H1 (cell line): ENCODE results near the gene TSGA10IP. TPM values are rescaled to one million over a fixed set of nuclear protein-coding genes. Genes with fewer than 3 reads are reported as not detected.

Experiments
- BCL11A ChIP-seq, 2 experiments: IDR thresholded peaks; one replicate each; pipeline ENCODE4 v1.6.1; 2011; ENCODE audit warnings: low read depth in 2 of 2, low read length in 2 of 2, mild to moderate bottlenecking in 2 of 2
- CHD7 ChIP-seq: fragments of 300-600 bp; sonication (generic); IDR thresholded peaks from 2 replicates; pipeline ENCODE4 v1.7.1; 2012; ENCODE audit warnings: low read length, moderate library complexity, mild to moderate bottlenecking, inconsistent platforms; ENCODE audit not compliant: insufficient replicate concordance
- RFX5 ChIP-seq: IDR thresholded peaks from 2 replicates; pipeline ENCODE4 v1.6.1; 2011; ENCODE audit warnings: low read depth, low read length, improper control_type of control experiment, borderline replicate concordance
- polyA plus RNA-seq, 7 experiments: library from polyadenylated mRNA; depleted of rRNA in 3 of 7; stranded (reverse) in 5 of 7; unstranded in 2 of 7; fragments of >200 nt in 5 of 7; fragments of 200-250 nt in 2 of 7; gene quantifications; 1 replicate in 5 of 7; 2 replicates in 1 of 7; 4 replicates in 1 of 7; pipeline versions ENCODE4 v1.2.1 to v1.2.3, GENCODE V29; 2011 to 2013; ENCODE audit warnings: missing spikeins in 2 of 7, mixed read lengths in 2 of 7
- total RNA-seq: library from RNA; stranded (reverse); fragmentation: NEBNext Ultra II Directional; extraction: Animal tissue kit (Norgen Biotek cat#: 25700); gene quantifications from 2 replicates; pipeline ENCODE4 v1.2.1, GENCODE V29; 2021

Gene TSGA10IP
- total and polyA plus RNA-seq, 2 of the 8 experiments (the other 6 are each of a cell fraction or from before 2014, with no cell fraction given) = 1.9 to 6.0 TPM

- TF ChIP-seq CHD7 (no peak), BCL11A (IDR thresholded peaks at IDR 0.05; ENCODE audit: low read depth in 2 of 2, low read length in 2 of 2) (no peak), RFX5 (no peak)
These were observed 13.0 kb downstream of the TSGA10IP start (continued) for GRCh38 chr11:65958291-65958690.
